Measurements from ENCODE around the gene ZNF473.

ZNF473 gene

GRCh38 chr19:49987159-49987698 is 38.6 kb upstream of the ZNF473 start:
- Histone ChIP-seq H3K9me3 (ENCODE audit: control insufficient read depth, insufficient read depth, low read depth, low read length) (no peaks in the 10 kb centered on the region), H3K4me3 (ENCODE audit: low read depth, low read length) (no peak overlapping the region), H3K27me3 (ENCODE audit: control insufficient read depth, insufficient read depth, low read length) (no peaks in the 10 kb centered on the region), H3K36me3 (ENCODE audit: control insufficient read depth, insufficient read depth, low read length) (peaks cover 10% of the 10 kb centered on the region), H3K27ac (ENCODE audit: low read depth, low read length) (no peak overlapping the region), H3K4me1 (ENCODE audit: control insufficient read depth, insufficient read depth, low read length) (no peaks in the 10 kb centered on the region), H3K9ac (ENCODE audit: low read length) (no peak overlapping the region)

DNA sequence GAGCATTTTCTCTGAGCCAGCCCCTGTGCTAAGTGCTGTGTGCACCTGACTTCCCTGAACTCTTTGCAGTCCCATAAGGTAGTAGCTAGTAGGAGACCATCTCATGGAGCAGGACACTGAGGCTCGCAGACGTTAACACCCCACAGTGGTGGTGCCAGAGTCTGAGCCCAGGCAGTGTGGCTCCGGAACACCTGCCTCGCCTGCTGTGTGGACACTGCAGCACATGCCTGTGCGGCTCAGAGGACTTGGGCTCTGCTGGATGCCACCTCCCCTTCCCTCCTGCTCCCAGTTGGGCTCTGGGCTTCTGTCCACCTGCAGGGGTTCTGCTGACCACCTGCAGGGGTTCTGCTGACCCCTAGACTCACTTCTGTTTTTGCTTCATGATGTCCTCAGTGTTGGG is 37.8 kb upstream of the ZNF473 start:
- Histone ChIP-seq H3K27ac (ENCODE audit: low read depth, low read length) (no peak overlapping the region), H3K4me1 (ENCODE audit: control insufficient read depth, insufficient read depth, low read length) (no peaks in the 10 kb centered on the region), H3K9me3 (ENCODE audit: control insufficient read depth, insufficient read depth, low read depth, low read length) (no peaks in the 10 kb centered on the region), H3K4me3 (ENCODE audit: low read depth, low read length) (no peak overlapping the region), H3K36me3 (ENCODE audit: control insufficient read depth, insufficient read depth, low read length) (peaks cover 15% of the 10 kb centered on the region), H3K9ac (ENCODE audit: low read length) (no peak overlapping the region), H3K27me3 (ENCODE audit: control insufficient read depth, insufficient read depth, low read length) (no peaks in the 10 kb centered on the region)

DNA sequence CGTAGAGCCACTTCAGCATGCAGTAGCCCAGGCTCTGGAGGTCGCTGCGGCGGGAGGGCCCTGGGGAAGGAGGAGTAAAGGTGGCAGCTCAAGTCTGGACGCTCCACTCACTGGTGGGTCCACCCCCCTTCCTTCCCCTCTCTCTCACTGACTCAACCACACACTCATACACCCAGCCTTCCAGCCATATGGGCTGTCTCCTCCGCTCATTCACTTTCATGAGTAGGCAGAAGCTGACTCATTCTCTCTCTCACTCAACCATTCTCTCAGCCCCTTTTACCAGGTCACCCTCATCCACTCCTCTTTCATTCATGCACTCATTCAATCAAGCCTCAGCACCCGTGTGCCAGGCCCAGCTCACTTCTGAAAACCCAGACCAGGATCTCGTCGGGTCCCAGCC is 37.4 kb upstream of the ZNF473 start:
- no peak overlapping the region for H3K27ac ChIP-seq (ENCODE audit: low read depth, low read length)
- H3K9me3 ChIP-seq (ENCODE audit: control insufficient read depth, insufficient read depth, low read depth, low read length), result no peaks in the 10 kb centered on the region
- H3K36me3 ChIP-seq (ENCODE audit: control insufficient read depth, insufficient read depth, low read length), result peaks cover 16% of the 10 kb centered on the region
- H3K4me3 ChIP-seq (ENCODE audit: low read depth, low read length), result no peak overlapping the region
- no peaks in the 10 kb centered on the region for H3K4me1 ChIP-seq (ENCODE audit: control insufficient read depth, insufficient read depth, low read length)
- no peak overlapping the region for H3K9ac ChIP-seq (ENCODE audit: low read length)
- no peaks in the 10 kb centered on the region for H3K27me3 ChIP-seq (ENCODE audit: control insufficient read depth, insufficient read depth, low read length)

DNA sequence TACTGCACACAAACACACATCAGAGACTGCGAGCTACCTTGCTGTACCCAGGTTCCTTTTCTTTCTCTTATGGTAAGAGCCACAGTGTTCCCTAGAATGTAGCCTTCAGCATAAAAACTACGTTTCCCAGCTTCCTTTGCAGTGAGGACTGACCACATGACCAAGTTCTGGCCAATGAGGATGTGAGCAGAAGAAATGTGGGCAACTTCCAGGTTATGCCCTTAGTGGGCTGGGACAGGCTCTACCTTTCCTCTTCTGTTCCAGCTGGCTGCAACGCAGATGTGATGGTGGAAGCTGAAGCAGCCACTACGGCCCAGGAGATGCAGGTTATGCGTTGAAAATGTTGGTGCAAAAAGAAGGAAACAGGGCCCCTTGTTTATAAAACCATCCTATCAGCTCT is 28.1 kb upstream of the ZNF473 start:
- no peak overlapping the region for H3K27ac ChIP-seq (ENCODE audit: low read depth, low read length)
- H3K36me3 ChIP-seq (ENCODE audit: control insufficient read depth, insufficient read depth, low read length), result peaks cover 51% of the 10 kb centered on the region

GRCh38 chr19:49999371-50000010 is 26.3 kb upstream of the ZNF473 start:
- no peak overlapping the region for H3K4me3 ChIP-seq (ENCODE audit: low read depth, low read length)
- no peaks in the 10 kb centered on the region for H3K27me3 ChIP-seq (ENCODE audit: control insufficient read depth, insufficient read depth, low read length)
- no peaks in the 10 kb centered on the region for H3K4me1 ChIP-seq (ENCODE audit: control insufficient read depth, insufficient read depth, low read length)
- no peak overlapping the region for H3K9ac ChIP-seq (ENCODE audit: low read length)
- H3K36me3 ChIP-seq (ENCODE audit: control insufficient read depth, insufficient read depth, low read length), result peaks cover 50% of the 10 kb centered on the region
- H3K9me3 ChIP-seq (ENCODE audit: control insufficient read depth, insufficient read depth, low read depth, low read length), result no peaks in the 10 kb centered on the region
- H3K27ac ChIP-seq (ENCODE audit: low read depth, low read length), result no peak overlapping the region

More for the DNA sequence above, 28.1 kb upstream of the ZNF473 start:
- Histone ChIP-seq H3K4me1 (ENCODE audit: control insufficient read depth, insufficient read depth, low read length) (no peaks in the 10 kb centered on the region), H3K4me3 (ENCODE audit: low read depth, low read length) (no peak overlapping the region), H3K27me3 (ENCODE audit: control insufficient read depth, insufficient read depth, low read length) (no peaks in the 10 kb centered on the region), H3K9ac (ENCODE audit: low read length) (no peak overlapping the region), H3K9me3 (ENCODE audit: control insufficient read depth, insufficient read depth, low read depth, low read length) (no peaks in the 10 kb centered on the region)

- peaks cover 49% of the 10 kb centered on the region for H3K36me3 ChIP-seq (ENCODE audit: control insufficient read depth, insufficient read depth, low read length)
- no peak overlapping the region for H3K9ac ChIP-seq (ENCODE audit: low read length)
- H3K4me3 ChIP-seq (ENCODE audit: low read depth, low read length), result no peak overlapping the region
- no peak overlapping the region for H3K27ac ChIP-seq (ENCODE audit: low read depth, low read length)
- H3K9me3 ChIP-seq (ENCODE audit: control insufficient read depth, insufficient read depth, low read depth, low read length), result no peaks in the 10 kb centered on the region
- H3K4me1 ChIP-seq (ENCODE audit: control insufficient read depth, insufficient read depth, low read length), result no peaks in the 10 kb centered on the region
- H3K27me3 ChIP-seq (ENCODE audit: control insufficient read depth, insufficient read depth, low read length), result no peaks in the 10 kb centered on the region
These were observed 25.6 kb upstream of the ZNF473 start for GRCh38 chr19:50000038-50000840.

- no peaks in the 10 kb centered on the region for H3K4me1 ChIP-seq (ENCODE audit: control insufficient read depth, insufficient read depth, low read length)
- H3K27me3 ChIP-seq (ENCODE audit: control insufficient read depth, insufficient read depth, low read length), result no peaks in the 10 kb centered on the region
- no peak overlapping the region for H3K27ac ChIP-seq (ENCODE audit: low read depth, low read length)
- H3K36me3 ChIP-seq (ENCODE audit: control insufficient read depth, insufficient read depth, low read length), result peaks cover 51% of the 10 kb centered on the region
- H3K4me3 ChIP-seq (ENCODE audit: low read depth, low read length), result no peak overlapping the region
- no peaks in the 10 kb centered on the region for H3K9me3 ChIP-seq (ENCODE audit: control insufficient read depth, insufficient read depth, low read depth, low read length)
- H3K9ac ChIP-seq (ENCODE audit: low read length), result no peak overlapping the region
These were observed 24.8 kb upstream of the ZNF473 start for GRCh38 chr19:50000841-50001557.

DNA sequence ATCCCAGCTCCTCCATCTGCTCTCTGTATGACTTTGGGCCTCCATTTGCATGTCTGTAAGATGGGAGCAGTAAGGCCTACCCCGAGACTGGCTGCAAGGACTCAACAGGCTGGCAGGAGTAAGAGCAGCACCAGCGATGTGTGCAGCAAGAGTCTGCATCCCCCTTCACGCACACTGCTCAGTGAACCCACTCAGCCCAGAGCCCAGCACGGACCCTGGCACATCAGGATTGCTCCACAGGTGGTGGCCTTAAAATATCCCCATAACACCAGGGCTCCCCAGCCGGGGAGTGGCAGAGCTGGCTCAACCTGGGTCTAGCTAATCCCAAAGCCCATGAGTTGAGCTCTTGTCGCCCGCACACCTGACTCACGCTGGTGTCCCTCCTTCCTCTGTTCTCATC is 24.0 kb upstream of the ZNF473 start:
- Histone ChIP-seq H3K27ac (ENCODE audit: low read depth, low read length) (no peak overlapping the region), H3K36me3 (ENCODE audit: control insufficient read depth, insufficient read depth, low read length) (peaks cover 51% of the 10 kb centered on the region), H3K9me3 (ENCODE audit: control insufficient read depth, insufficient read depth, low read depth, low read length) (no peaks in the 10 kb centered on the region), H3K27me3 (ENCODE audit: control insufficient read depth, insufficient read depth, low read length) (no peaks in the 10 kb centered on the region), H3K4me1 (ENCODE audit: control insufficient read depth, insufficient read depth, low read length) (no peaks in the 10 kb centered on the region), H3K9ac (ENCODE audit: low read length) (no peak overlapping the region), H3K4me3 (ENCODE audit: low read depth, low read length) (no peak overlapping the region)

GRCh38 chr19:50002386-50002960 is 23.3 kb upstream of the ZNF473 start:
- H3K9me3 ChIP-seq (ENCODE audit: control insufficient read depth, insufficient read depth, low read depth, low read length), result no peaks in the 10 kb centered on the region
- peaks cover 58% of the 10 kb centered on the region for H3K36me3 ChIP-seq (ENCODE audit: control insufficient read depth, insufficient read depth, low read length)
- H3K4me1 ChIP-seq (ENCODE audit: control insufficient read depth, insufficient read depth, low read length), result no peaks in the 10 kb centered on the region
- H3K9ac ChIP-seq (ENCODE audit: low read length), result no peak overlapping the region
- H3K27me3 ChIP-seq (ENCODE audit: control insufficient read depth, insufficient read depth, low read length), result no peaks in the 10 kb centered on the region
- H3K27ac ChIP-seq (ENCODE audit: low read depth, low read length), result no peak overlapping the region
- H3K4me3 ChIP-seq (ENCODE audit: low read depth, low read length), result no peak overlapping the region

- Histone ChIP-seq H3K4me3 (ENCODE audit: low read depth, low read length) (no peak overlapping the region), H3K9ac (ENCODE audit: low read length) (no peak overlapping the region), H3K27me3 (ENCODE audit: control insufficient read depth, insufficient read depth, low read length) (no peaks in the 10 kb centered on the region), H3K36me3 (ENCODE audit: control insufficient read depth, insufficient read depth, low read length) (peaks cover 64% of the 10 kb centered on the region), H3K9me3 (ENCODE audit: control insufficient read depth, insufficient read depth, low read depth, low read length) (no peaks in the 10 kb centered on the region), H3K4me1 (ENCODE audit: control insufficient read depth, insufficient read depth, low read length) (no peaks in the 10 kb centered on the region), H3K27ac (ENCODE audit: low read depth, low read length) (no peak overlapping the region)
These were observed 22.5 kb upstream of the ZNF473 start for GRCh38 chr19:50003254-50003788.

Measured in HUES6 (cell line).